Keratinocyte (primary cell): Measurements from ENCODE around the gene TSR3.

Experiments
- CTCF ChIP-seq, 3 experiments: IDR thresholded peaks in 1 of 3; conservative IDR thresholded peaks in 1 of 3; optimal IDR thresholded peaks in 1 of 3; 2 replicates in 2 of 3; 3 replicates in 1 of 3; pipeline versions ENCODE3 to v1.5.1; 2011; ENCODE audit warnings: low read length in 3 of 3, mild to moderate bottlenecking in 3 of 3, moderate library complexity in 2 of 3, control low read depth in 1 of 3, inconsistent platforms in 1 of 3; ENCODE audit not compliant: insufficient read depth in 2 of 3; ENCODE audit errors: extremely low read depth in 1 of 3
- EZH2 ChIP-seq: IDR thresholded peaks from one replicate; pipeline ENCODE4 v1.6.1; 2012; ENCODE audit warnings: inconsistent platforms, mild to moderate bottlenecking, low read length, moderate library complexity

- no peak for TF ChIP-seq CTCF (optimal IDR thresholded peaks at IDR 0.05 in 1 of 3, IDR thresholded peaks at IDR 0.05 in 1 of 3, conservative IDR thresholded peaks at IDR 0.05 in 1 of 3; ENCODE audit: extremely low read depth in 1 of 3, insufficient read depth in 2 of 3, low read length in 3 of 3)
- TF ChIP-seq EZH2 = no peak
These were observed 46.7 kb upstream of the TSR3 start for GRCh38 chr16:1398351-1398750.
